H9 (cell line): ENCODE data around the gene HTR1E. TPM values are rescaled to one million over a fixed set of nuclear protein-coding genes. Genes with fewer than 3 reads are reported as not detected.

Experiments
- DNase-seq: peaks from one replicate; pipeline ENCODE4 v3.0.0-alpha.2; 2017
- H2AFZ ChIP-seq: one replicate; pipeline ENCODE4 v1.6.1; 2013; ENCODE audit warnings: mild to moderate bottlenecking, low read length, control low read depth, moderate library complexity
- H2AK5ac ChIP-seq: 2 replicates; pipeline ENCODE4 v1.6.1; 2013; ENCODE audit warnings: low read length, control low read depth, mixed read lengths; ENCODE audit not compliant: insufficient read length
- H2BK120ac ChIP-seq: one replicate; pipeline ENCODE4 v1.6.1; 2013; ENCODE audit warnings: low read depth, mild to moderate bottlenecking, low read length, control low read depth, inconsistent platforms; ENCODE audit not compliant: poor library complexity, severe bottlenecking
- H2BK12ac ChIP-seq: 2 replicates; pipeline ENCODE4 v1.6.1; 2013; ENCODE audit warnings: low read length, control low read depth, mixed read lengths, low read depth; ENCODE audit not compliant: insufficient read length
- H2BK15ac ChIP-seq: 2 replicates; pipeline ENCODE4 v1.6.1; 2013; ENCODE audit warnings: low read depth, low read length, control low read depth
- H2BK20ac ChIP-seq: one replicate; pipeline ENCODE4 v1.6.1; 2013; ENCODE audit warnings: low read depth, mild to moderate bottlenecking, low read length, control low read depth, inconsistent platforms; ENCODE audit not compliant: poor library complexity, severe bottlenecking
- H2BK5ac ChIP-seq: 2 replicates; pipeline ENCODE4 v1.6.1; 2013; ENCODE audit warnings: low read length, control low read depth, mixed read lengths; ENCODE audit not compliant: insufficient read length
- H3K14ac ChIP-seq: 2 replicates; pipeline ENCODE4 v1.6.1; 2013; ENCODE audit warnings: low read length, control low read depth; ENCODE audit not compliant: insufficient read depth
- H3K18ac ChIP-seq: 2 replicates; pipeline ENCODE4 v1.6.1; 2013; ENCODE audit warnings: low read depth, mild to moderate bottlenecking, mixed read lengths, low read length, control low read depth; ENCODE audit not compliant: insufficient read length
- H3K23ac ChIP-seq: 2 replicates; pipeline ENCODE4 v1.6.1; 2013; ENCODE audit warnings: low read length, control low read depth, mixed read lengths, low read depth; ENCODE audit not compliant: insufficient read length
- H3K23me2 ChIP-seq: 2 replicates; pipeline ENCODE4 v1.6.1; 2013; ENCODE audit warnings: low read depth, mild to moderate bottlenecking, mixed read lengths, low read length, control low read depth; ENCODE audit not compliant: insufficient read length, poor library complexity, severe bottlenecking
- H3K27ac ChIP-seq: 2 replicates; pipeline ENCODE4 v1.5.1; 2013; ENCODE audit warnings: low read length, control low read depth, mixed read lengths, low read depth; ENCODE audit not compliant: insufficient read length
- H3K27me3 ChIP-seq: 2 replicates; pipeline ENCODE4 v1.6.1; 2013; ENCODE audit warnings: low read length, control low read depth, inconsistent platforms; ENCODE audit not compliant: insufficient read depth
- H3K4ac ChIP-seq: 2 replicates; pipeline ENCODE4 v1.6.1; 2013; ENCODE audit warnings: low read depth, mild to moderate bottlenecking, control low read depth, inconsistent platforms, low read length, moderate library complexity
- H3K4me1 ChIP-seq: 2 replicates; pipeline ENCODE4 v1.6.1; 2013; ENCODE audit warnings: low read length, control low read depth, inconsistent platforms; ENCODE audit not compliant: insufficient read depth
- H3K4me2 ChIP-seq: 2 replicates; pipeline ENCODE4 v1.6.1; 2013; ENCODE audit warnings: low read length, control low read depth, mixed read lengths; ENCODE audit not compliant: insufficient read length, insufficient read depth
- H3K56ac ChIP-seq: 2 replicates; pipeline ENCODE4 v1.6.1; 2013; ENCODE audit warnings: low read depth, mild to moderate bottlenecking, mixed read lengths, low read length, control low read depth; ENCODE audit not compliant: insufficient read length
- H3K79me1 ChIP-seq: 2 replicates; pipeline ENCODE4 v1.6.1; 2013; ENCODE audit warnings: low read depth, mild to moderate bottlenecking, moderate library complexity, low read length, control low read depth, inconsistent platforms; ENCODE audit not compliant: insufficient read depth, poor library complexity, severe bottlenecking
- H3K79me2 ChIP-seq: 2 replicates; pipeline ENCODE4 v1.6.1; 2013; ENCODE audit warnings: low read length, control low read depth, inconsistent platforms; ENCODE audit not compliant: insufficient read depth
- H3K9ac ChIP-seq: 2 replicates; pipeline ENCODE4 v1.6.1; 2013; ENCODE audit warnings: low read length, control low read depth, mixed read lengths; ENCODE audit not compliant: insufficient read length; ENCODE audit errors: extremely low read depth
- H3K9me3 ChIP-seq: one replicate; pipeline ENCODE4 v1.6.1; 2013; ENCODE audit warnings: low read depth, low read length, inconsistent platforms; ENCODE audit not compliant: control insufficient read depth
- H3T11ph ChIP-seq: one replicate; pipeline ENCODE4 v1.6.1; 2013; ENCODE audit warnings: mild to moderate bottlenecking, low read length, control low read depth, inconsistent platforms
- H4K20me1 ChIP-seq: one replicate; pipeline ENCODE4 v1.6.1; 2013; ENCODE audit not compliant: control insufficient read depth, insufficient read length, insufficient read depth
- H4K5ac ChIP-seq: 2 replicates; pipeline ENCODE4 v1.6.1; 2013; ENCODE audit warnings: low read depth, mild to moderate bottlenecking, mixed read lengths, low read length, control low read depth; ENCODE audit not compliant: insufficient read length
- H4K8ac ChIP-seq: replicated peaks from 2 replicates; pipeline ENCODE4 v1.6.1; 2013; ENCODE audit warnings: low read length, control low read depth, mixed read lengths, low read depth; ENCODE audit not compliant: insufficient read length
- H4K91ac ChIP-seq: 2 replicates; pipeline ENCODE4 v1.6.1; 2013; ENCODE audit warnings: low read depth, mild to moderate bottlenecking, moderate library complexity, mixed read lengths, low read length, control low read depth; ENCODE audit not compliant: insufficient read length
- H3K27ac Mint-ChIP-seq, 3 experiments: 2 replicates in 2 of 3; 3 replicates in 1 of 3; pipeline ENCODE4 v1.8.0; 2020 to 2021; ENCODE audit warnings: mixed read lengths in 3 of 3, mild to moderate bottlenecking in 1 of 3, moderate library complexity in 1 of 3
- H3K27me3 Mint-ChIP-seq: 2 replicates; pipeline ENCODE4 v1.8.0; 2021; ENCODE audit warnings: low read depth, mild to moderate bottlenecking, moderate library complexity, mixed read lengths
- H3K36me3 Mint-ChIP-seq, 3 experiments: 2 replicates in 2 of 3; 3 replicates in 1 of 3; pipeline ENCODE4 v1.8.0; 2020 to 2021; ENCODE audit warnings: low read depth in 3 of 3, mixed read lengths in 3 of 3; ENCODE audit not compliant: insufficient read depth in 1 of 3
- H3K4me1 Mint-ChIP-seq, 2 experiments: 2 replicates each; pipeline ENCODE4 v1.8.0; 2020; ENCODE audit warnings: mixed read lengths in 2 of 2
- H3K4me3 Mint-ChIP-seq, 2 experiments: 2 replicates in 1 of 2; 3 replicates in 1 of 2; pipeline ENCODE4 v1.8.0; 2020 to 2021; ENCODE audit warnings: mild to moderate bottlenecking in 2 of 2, mixed read lengths in 2 of 2, moderate library complexity in 1 of 2
- H3K9me3 Mint-ChIP-seq, 2 experiments: 2 replicates in 1 of 2; 3 replicates in 1 of 2; pipeline ENCODE4 v1.8.0; 2020; ENCODE audit warnings: mild to moderate bottlenecking in 2 of 2, mixed read lengths in 2 of 2, moderate library complexity in 1 of 2
- WGBS: extraction: QIAGEN DNeasy Blood & Tissue Kit; methylation state at CpG from one replicate; pipeline ENCODE4 v1.1.7; 2013; ENCODE audit warnings: missing lambda C conversion rate, low lambda C conversion rate, mixed read lengths; ENCODE audit not compliant: insufficient read length; ENCODE audit errors: extremely low coverage; 5-methylcytosine and 5-hydroxymethylcytosine counted together
- total RNA-seq: library from RNA; stranded (reverse); gene quantifications from 2 replicates; pipeline ENCODE4 v1.2.1, GENCODE V29; 2021
- TF ChIP-seq, protein P1 (sequence below): fragments of 200-600 bp; sonication (generic); conservative IDR thresholded peaks from 3 replicates; pipeline ENCODE4 v1.8.0; 2021; ENCODE audit warnings: antibody characterized with exemption, mild to moderate bottlenecking

Gene HTR1E
- total RNA-seq, 1 experiment from 2014 or later = not detected

DNA sequence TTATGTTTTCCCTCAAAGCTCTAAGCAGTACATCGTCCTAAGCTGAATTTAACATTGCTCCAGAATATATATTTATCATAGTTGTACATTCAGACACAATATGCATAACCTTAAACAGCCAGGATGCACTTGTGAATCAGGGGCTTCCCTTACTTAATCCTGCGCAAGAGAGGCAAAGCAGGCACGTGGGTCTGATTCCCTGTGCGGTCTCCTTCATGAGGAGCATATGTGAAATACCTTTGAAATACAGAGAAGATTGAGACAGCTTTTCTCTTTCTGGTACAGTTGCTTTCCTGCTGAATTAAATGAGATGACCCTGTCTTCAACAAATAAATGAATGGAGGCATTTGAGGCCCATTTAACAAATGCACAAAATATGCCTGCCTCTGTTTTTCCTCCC, 1.5 kb downstream of the HTR1E start:
- no CpG with 5 or more reads among the region's 4 CpGs for WGBS

More for the DNA sequence above, 1.5 kb downstream of the HTR1E start:
- no peaks in the 10 kb centered on the region for H3K36me3 Mint-ChIP-seq
- no peak overlapping the region for H4K8ac ChIP-seq
- H3K27ac Mint-ChIP-seq = no peak overlapping the region
- no peaks in the 10 kb centered on the region for H3K79me1 ChIP-seq
- H3K4me2 ChIP-seq = no peak overlapping the region
- H3K4me3 Mint-ChIP-seq = no peak overlapping the region
- no peak overlapping the region for H2AK5ac ChIP-seq
- no peak for DNase-seq
- no peak overlapping the region for H4K91ac ChIP-seq
- H2BK5ac ChIP-seq = no peak overlapping the region
- no peak overlapping the region for H2BK12ac ChIP-seq
- TF ChIP-seq, protein P1, sequence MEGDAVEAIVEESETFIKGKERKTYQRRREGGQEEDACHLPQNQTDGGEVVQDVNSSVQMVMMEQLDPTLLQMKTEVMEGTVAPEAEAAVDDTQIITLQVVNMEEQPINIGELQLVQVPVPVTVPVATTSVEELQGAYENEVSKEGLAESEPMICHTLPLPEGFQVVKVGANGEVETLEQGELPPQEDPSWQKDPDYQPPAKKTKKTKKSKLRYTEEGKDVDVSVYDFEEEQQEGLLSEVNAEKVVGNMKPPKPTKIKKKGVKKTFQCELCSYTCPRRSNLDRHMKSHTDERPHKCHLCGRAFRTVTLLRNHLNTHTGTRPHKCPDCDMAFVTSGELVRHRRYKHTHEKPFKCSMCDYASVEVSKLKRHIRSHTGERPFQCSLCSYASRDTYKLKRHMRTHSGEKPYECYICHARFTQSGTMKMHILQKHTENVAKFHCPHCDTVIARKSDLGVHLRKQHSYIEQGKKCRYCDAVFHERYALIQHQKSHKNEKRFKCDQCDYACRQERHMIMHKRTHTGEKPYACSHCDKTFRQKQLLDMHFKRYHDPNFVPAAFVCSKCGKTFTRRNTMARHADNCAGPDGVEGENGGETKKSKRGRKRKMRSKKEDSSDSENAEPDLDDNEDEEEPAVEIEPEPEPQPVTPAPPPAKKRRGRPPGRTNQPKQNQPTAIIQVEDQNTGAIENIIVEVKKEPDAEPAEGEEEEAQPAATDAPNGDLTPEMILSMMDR = no peak
- no peak overlapping the region for H3K27ac ChIP-seq
- H3T11ph ChIP-seq = no peak overlapping the region
- H3K9me3 Mint-ChIP-seq = 0 out of 5 replicates have a peak, but pooled peaks cover 0 to 6% of the 10 kb centered on the region in 2 experiments
- no peak overlapping the region for H4K5ac ChIP-seq
- no peak overlapping the region for H3K23ac ChIP-seq
- peaks cover 59% of the 10 kb centered on the region for H3K27me3 Mint-ChIP-seq
- no peak overlapping the region for H3K18ac ChIP-seq
- H3K14ac ChIP-seq = no peak overlapping the region
- no peak overlapping the region for H3K9ac ChIP-seq
- peaks cover 20 to 24% of the 10 kb centered on the region in 2 experiments for H3K4me1 Mint-ChIP-seq
- H3K79me2 ChIP-seq = no peaks in the 10 kb centered on the region
- H3K23me2 ChIP-seq = peaks cover 5% of the 10 kb centered on the region
- no peaks in the 10 kb centered on the region; the same call in 1 of the 2 replicates for H3K4me1 ChIP-seq
- no peak overlapping the region for H3K4ac ChIP-seq
- no peaks in the 10 kb centered on the region for H3K9me3 ChIP-seq
- no peaks in the 10 kb centered on the region for H4K20me1 ChIP-seq
- H3K56ac ChIP-seq = no peak overlapping the region
- peaks cover 9% of the 10 kb centered on the region; the same call in 1 of the 2 replicates for H3K27me3 ChIP-seq
- H2BK15ac ChIP-seq = no peak overlapping the region
- no peak overlapping the region for H2BK120ac ChIP-seq
- no peak overlapping the region for H2BK20ac ChIP-seq
- no peak overlapping the region for H2AFZ ChIP-seq
